Skeletal muscle cell (primary cell): ENCODE results near the gene ATG10.

Source experiments
- DNase-seq: peaks from one replicate; pipeline ENCODE4 v3.0.0-alpha.2; 2010; ENCODE audit warnings: low read depth
- H3K4me3 ChIP-seq: 2 replicates; pipeline ENCODE4 v1.5.1; 2011; ENCODE audit warnings: low read depth, mild to moderate bottlenecking, control low read depth, low read length, moderate library complexity

ATG10 gene

DNA sequence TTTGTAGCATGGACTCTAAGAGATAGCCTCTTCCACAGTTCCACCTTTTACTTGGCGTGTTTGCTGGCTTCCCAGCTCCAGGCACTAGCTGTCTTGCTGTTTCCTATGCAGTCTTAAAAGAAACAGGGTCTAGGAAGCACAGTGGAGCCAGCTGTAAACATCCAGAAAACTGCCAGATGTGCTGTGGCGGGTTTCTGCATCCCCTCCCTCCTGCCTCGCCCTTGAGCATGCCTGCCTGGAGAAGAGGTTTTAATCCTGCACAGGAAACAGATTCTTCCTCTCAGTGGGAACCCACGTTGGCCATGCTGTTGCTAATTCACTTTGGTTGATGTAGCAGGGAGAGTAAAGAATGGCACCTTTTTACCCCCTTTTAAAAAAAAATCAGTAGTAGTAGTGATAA is 185.1 kb downstream of the ATG10 start:
- no peak for DNase-seq
- H3K4me3 ChIP-seq = no peak overlapping the region

DNA sequence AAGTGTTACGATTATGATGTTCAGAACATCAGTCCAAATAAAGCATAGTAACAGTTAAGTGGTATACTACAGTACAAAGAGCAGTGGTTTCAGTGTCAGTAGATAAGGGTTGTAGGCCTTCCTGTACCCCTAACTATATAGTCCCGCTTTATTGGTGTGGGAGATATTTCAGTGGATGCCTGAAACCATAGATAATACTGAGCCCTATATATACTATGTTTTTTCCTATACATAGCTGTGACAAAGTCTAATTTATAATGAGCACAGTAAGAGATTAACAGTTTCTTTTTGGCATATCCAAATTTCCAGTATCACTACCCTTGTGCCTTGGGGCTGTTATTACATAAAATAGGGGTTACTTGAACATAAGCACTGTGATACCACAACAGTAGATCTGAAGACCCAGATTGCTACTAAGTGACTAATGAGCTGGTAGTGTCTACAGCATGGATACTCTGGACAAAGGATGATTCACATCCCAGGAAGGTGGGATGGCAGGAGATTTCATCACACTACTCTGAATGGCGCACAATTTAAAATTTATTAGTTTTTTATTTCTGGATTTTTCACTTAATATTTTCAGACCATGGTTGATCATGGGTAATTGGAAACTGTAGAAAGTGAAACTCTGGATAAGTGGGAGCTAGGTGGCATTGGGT is 187.1 kb downstream of the ATG10 start:
- H3K4me3 ChIP-seq = no peak overlapping the region
- peak; percentile 84 for DNase-seq

DNA sequence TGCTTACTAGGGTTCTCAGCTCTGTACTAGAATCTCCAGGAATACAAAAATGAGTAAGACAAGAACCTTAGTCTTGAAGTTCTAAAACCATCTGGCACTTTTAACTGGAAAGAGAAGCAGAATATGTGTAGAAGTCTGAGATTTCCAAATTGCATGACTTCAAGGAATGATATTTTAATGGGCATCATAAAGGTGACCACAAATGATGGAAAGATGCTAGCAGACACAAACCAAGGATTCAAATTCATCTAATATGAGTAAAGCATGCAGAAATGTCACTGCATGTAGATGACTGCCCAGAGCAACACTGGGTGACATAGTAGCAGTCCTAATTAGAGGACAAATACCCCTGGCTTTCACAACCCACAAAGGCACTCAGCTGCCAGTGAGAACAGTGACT is 189.1 kb downstream of the ATG10 start:
- no peak for DNase-seq

DNA sequence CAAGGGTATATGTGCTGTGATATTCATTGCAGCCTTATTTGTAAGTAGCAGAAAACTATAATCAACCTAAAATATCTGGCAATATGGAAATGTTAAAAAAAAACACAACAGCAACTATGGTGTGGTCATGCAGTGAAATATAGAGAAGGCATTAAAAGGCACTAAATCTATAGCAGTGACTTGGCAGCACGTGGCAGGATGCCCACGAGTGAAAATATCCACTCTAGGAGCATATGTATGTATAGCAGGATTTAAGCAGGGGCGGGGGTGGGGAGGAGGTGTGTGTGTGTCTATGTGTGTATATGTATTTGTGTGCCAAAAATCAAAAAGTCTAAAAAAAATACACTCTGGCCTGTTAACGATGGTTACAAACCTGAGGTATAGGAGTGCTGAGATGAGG is 190.8 kb downstream of the ATG10 start:
- DNase-seq = no peak
- no peak overlapping the region for H3K4me3 ChIP-seq

More for the DNA sequence above, 189.1 kb downstream of the ATG10 start:
- H3K4me3 ChIP-seq = no peak overlapping the region

DNA sequence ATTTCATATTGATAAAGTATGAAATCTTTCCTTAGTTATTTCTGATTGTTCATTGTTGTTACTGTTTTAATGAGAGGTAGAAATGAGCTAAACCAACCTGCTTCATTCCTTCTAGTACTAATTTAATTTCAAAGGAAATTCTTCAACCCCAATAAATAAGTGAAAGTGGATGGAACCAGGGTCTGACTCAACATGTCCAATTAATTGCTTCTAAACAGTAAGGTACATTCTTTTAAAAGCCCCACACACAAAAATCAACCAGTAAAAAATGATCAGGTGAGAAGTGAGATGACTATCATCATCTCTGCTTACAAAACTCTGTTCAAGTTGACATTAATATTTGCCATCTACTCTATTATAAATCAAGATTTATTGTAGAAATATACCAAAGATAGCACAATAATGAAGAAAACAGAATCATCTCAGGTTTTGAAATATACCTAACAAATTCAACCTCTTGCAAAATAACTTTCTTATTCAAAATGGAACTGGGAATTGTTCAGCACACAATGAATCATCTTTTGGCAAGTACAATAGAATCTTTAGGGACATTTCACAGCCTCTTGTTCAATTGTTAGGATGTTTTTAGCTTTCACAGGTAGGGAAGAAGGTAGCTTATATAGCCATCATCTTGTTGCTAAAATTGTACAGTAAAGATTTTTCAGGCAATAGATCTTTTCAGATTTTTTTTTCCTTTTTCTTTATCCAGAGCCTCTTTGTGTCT is 191.8 kb downstream of the ATG10 start:
- no peak overlapping the region for H3K4me3 ChIP-seq
- peak; percentile 43 for DNase-seq

DNA sequence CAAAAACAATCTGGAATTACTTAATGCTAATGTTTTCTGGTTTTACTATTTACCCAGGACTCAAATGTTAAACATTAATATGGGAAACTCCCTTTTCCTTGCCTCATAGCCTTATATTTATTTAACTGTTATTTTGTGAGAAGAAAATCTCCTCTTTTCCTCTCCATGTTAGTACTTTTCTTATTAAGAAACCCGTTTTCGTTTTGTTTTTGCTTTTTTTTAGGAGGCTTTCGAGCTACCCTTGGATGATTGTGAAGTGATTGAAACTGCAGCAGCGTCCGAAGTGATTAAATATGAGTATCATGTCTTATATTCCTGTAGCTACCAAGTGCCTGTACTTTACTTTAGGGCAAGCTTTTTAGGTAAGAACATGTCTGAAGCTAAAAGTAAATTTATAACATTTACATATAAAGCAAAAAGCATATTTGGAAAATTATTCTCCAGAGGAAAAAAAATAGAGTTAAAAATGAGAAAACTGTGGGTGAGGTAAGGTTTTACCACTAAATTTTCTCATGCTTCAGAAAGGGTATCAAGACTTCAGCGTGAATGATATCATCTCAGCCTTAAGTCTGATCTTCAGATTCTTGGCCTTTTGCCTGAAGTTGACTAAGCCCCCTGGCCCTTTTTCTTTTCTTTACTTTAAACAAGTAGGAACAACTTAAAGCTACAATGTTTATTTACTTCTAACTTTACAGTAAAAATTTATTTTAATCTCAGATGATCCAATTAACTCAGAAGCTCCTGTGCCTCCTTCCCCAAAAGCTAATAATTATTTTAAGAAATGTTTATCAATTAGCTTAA is 192.6 kb downstream of the ATG10 start:
- H3K4me3 ChIP-seq = no peak overlapping the region
- DNase-seq = peak; percentile 85

DNA sequence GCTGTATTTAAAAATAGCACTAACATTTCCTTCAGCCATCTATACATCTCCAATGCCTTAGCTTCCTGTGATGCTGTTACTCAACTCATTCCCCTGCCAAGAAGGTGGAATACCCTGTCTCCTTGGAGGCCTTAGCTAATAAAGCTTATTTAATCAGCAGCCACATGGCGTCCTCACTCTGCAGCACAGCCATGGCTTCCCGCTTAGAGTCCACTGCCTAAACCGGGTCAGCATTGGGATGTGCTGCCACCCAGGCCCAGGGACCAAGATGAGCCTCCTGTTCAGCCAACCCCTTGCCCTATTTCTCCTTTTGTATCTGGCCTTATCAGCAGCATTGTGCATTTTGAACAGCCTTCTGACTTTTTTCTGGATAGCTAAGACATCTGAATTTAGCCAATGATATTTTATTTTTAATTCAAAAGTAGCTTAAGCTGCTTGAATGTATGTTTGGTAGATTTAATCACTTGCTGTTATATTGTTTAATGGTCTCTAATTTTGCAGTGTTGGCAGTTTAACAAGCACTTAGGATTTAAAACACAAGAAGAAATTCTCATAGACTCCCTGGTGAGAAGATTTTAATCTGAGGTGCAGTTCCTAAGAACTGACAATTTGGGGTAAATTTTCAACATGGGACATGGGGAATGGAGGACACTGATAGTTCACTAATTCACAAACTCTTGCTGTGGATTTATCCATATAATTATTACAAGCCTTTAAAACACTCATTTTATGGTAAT is 193.3 kb downstream of the ATG10 start:
- peak; percentile 80 for DNase-seq

DNA sequence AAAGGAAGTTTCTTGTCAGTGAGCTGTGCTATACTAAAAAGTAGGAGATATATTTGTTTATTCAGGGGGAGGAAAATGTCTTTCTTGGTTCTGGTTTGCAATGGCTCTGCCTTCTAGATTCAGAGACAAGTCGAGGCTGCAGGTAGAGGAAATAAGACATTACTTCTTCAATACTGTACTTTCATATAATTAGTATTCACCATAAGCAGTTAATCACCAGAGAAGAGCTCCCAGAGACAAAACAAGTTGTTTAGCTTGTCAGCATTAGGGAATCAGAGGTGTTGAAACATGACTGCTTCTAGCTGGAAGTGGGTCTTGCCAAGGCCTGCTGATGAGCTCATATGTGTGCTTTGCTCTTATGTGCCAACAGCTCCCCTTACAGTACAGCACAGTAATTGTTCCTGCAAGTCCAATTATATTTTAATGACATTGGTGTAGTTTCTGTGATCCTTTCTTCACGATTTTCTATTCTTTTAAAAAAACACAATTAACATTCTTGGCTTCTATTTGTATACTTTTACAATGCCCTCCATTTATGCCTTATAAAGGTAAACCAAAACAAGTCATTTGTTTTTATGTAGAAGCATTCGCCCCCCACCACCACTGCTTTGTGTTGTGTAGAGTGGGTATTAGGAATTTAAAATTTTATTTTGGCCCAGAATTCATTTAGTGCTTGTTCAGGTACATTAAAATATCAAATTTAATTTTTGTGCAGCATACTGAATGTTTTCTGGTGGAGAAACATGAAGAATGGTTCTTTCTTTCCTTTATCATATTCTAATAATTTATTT is 194.1 kb downstream of the ATG10 start:
- peak; percentile 94 for DNase-seq
- no peak overlapping the region for H3K4me3 ChIP-seq

More for the DNA sequence above, 193.3 kb downstream of the ATG10 start:
- no peak overlapping the region for H3K4me3 ChIP-seq

DNA sequence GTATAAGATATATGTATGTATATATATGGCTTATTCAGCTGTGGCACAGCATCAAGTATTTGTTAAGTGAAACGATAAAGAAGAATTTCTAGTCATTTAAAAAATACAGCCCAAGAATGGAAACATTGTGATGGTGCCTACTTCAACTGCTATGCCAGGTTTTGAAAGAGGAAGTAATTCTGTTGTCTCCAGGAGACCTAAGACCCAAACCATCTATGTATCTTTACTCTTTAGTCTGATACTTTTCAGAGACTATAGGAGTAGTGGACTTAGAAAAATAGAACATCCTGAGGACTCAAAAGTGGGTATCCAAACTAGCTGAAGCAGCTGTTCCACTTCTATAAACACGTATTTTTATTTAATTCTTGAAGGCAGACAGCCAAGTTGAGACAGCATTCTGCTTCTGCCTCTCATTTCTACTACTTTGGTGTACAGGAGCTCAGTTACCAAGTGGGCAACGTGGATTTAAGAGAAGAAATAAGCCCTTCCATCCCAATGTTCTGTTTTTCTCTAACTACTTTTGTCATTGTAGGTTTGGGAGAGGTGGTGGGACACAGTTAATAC is 195.6 kb downstream of the ATG10 start:
- DNase-seq = no peak
- H3K4me3 ChIP-seq = no peak overlapping the region

DNA sequence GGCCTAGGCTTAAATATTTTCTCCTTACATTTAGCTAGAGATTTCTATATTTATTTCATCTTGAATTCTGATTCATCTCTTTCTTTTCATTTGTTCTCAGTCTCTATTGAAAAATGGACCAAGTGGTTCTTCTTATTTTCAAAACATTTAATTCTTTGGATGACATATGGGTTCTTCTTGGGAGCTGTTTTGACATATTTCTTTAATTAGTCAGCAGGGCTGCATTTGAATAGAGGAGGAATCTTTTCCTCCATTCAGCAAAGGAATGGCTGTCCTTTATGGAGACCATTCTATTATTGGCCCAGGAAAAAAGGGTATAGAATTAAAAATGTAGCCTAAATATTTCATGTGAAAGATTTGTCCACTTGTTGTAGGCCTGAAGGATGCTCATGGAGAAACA is 196.5 kb downstream of the ATG10 start:
- no peak for DNase-seq

DNA sequence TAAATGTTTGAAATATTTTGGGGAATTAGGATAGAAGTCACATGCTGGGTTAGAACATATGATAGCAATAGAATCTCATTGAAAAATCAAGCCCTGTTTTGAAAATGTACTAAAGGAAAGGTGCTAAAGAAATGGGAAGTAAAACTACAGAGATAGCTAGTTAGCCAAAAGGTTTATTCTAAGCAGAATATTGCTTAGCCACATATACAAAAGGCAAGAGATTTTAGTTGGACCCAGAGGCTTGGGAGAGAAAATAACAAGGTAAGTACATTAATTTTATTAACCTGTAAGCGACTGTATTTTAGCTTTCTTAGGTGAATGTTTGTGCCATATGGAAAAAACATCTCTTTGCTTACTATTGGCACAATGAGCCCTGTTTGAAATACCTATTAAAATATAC is 198.1 kb downstream of the ATG10 start:
- DNase-seq = no peak

More for the DNA sequence above, 196.5 kb downstream of the ATG10 start:
- H3K4me3 ChIP-seq = no peak overlapping the region

DNA sequence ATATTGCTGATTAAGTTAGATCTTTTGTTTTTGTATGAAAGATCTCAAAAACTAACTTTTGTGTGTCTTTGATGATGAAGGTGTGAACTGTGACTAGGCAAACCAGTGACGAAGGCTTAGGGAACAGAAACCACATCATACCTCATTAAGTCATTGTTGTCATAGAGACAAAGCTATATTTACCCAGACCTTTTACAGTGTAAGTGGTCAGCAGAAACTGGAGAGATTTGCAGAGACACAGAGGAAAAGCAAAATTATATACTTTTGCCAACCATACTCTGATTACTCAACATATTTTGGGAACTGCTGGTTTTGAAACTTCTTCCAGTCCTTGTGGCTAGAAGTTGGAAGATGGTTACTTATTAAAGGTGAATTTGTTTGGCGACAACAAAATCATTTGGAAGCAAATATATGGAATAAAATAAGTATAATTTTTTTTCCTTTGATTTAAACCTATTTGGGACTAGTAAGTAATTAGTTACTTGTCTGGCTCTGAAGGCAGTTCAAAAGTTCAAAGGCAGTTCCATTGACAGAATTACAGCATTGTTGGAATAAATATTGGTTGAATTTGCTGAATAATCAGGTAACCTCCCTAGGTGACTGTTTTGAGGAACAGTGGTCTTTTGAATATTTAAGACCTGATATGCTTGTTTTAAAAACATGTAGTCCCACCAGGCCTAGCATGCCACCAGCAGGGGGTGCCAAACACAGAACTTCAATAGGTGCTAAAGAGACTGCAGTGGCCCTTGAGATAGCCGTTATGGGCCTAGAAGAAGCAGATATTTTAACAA is 202.5 kb downstream of the ATG10 start:
- no peak overlapping the region for H3K4me3 ChIP-seq
- DNase-seq = peak; percentile 71

More for the DNA sequence above, 198.1 kb downstream of the ATG10 start:
- H3K4me3 ChIP-seq = no peak overlapping the region

DNA sequence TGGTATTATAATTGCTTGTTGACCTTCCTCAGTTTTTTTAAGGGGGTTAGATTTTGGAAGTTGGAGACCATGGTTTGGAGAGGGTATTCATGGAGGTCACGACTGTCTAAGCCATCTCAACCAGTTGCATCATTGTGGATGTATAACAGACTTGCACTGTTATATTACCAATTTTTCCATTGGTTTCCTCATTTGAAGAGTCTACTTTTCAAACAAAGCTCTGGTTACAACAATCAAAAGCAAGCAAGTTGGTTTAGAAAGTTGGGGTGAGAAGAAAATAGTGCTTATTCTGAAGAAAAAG is 203.0 kb downstream of the ATG10 start:
- no peak overlapping the region for H3K4me3 ChIP-seq
- no peak for DNase-seq

DNA sequence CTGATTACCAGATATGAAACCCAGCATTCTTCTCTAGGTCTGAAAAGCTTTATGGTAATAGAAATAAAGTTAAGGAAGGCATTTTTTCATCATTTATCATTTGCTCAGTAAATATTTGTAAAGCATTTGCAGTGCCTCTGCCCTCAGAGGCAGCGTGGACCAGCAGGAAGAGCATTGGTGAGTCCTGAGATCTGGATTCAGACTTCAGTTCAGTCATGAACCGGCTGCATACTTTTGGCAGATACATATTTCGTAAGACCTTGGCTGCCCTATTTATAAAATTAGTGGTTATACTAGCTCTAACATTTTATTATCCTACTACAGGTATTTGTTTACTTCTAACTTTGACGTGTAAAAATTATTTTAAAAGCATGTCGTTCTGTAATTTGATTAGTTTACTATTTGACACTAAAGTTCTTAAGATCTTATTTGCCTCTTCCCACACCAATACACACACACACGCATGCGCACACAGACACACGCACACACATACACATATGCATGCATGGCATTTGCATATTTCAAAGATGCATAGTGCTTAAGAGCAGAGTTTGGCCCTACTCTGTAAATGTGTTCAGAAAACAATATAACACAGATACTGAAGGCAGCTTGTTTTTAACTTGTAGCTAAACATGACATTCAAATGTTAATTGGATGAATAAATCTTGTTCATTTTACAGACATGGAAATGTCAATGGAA is 204.4 kb downstream of the ATG10 start:
- DNase-seq = no peak

DNA sequence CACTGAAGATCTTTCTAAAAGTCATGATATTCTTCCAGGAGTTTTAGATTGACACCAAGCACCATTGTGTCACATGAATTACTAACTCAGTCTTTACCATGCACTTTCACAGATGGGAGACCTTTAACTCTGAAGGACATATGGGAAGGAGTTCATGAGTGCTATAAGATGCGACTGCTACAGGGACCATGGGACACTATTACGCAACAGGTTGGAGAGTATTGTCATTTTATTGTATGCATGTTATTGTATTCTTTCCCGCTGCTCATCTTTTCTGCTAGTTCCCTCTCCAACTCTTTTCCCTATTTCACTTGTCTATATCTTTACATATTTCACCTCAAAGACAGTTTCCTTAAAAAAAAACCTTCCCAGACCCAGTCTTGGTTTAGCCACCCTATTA is 206.6 kb downstream of the ATG10 start:
- no peak overlapping the region for H3K4me3 ChIP-seq
- no peak for DNase-seq

More for the DNA sequence above, 204.4 kb downstream of the ATG10 start:
- H3K4me3 ChIP-seq = no peak overlapping the region

DNA sequence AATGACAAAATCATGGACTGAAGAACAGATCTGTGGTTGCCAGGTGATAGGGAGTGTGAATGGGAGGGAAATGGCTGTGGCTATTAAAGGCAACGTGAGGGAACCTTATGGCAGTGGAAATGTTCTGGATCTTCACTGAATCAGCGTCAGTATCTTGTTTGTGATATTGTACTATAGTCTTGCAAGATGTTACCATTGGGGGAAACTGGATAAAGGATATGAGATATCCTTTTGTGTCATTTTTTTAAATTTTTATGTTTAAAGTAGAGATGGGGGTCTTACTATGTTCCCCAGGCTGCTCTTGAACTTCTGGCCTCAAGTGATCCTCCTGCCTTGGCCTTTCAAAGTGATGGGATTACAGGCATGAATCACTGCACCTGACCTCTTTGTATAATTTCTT is 210.8 kb downstream of the ATG10 start:
- H3K4me3 ChIP-seq = no peak overlapping the region
- DNase-seq = no peak

DNA sequence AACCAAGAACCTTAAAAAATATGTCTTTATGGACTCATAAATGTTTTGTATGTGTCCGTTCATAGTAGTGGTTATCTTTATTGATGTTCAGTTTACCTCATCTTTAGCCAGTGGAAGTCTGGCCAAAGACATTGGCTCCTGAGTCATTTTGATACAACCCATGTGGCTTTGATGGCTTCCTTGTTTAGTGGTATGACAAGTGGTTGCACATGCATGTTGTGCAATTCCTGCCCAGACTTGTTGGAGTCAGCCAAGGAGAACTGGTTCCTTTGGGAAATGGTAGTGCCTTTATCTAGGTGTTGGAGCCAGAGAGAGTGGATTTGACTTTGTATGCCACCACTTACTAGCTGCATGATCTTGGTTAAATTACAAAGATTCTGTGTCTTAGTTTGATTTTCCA is 212.0 kb downstream of the ATG10 start:
- DNase-seq = peak; percentile 38
- no peak overlapping the region for H3K4me3 ChIP-seq
